ENCODE measurements around the gene SFMBT1.
A peak's percentile ranks its signal among the peaks of the same experiment; 100 is the strongest.

The SFMBT1 gene

DNA sequence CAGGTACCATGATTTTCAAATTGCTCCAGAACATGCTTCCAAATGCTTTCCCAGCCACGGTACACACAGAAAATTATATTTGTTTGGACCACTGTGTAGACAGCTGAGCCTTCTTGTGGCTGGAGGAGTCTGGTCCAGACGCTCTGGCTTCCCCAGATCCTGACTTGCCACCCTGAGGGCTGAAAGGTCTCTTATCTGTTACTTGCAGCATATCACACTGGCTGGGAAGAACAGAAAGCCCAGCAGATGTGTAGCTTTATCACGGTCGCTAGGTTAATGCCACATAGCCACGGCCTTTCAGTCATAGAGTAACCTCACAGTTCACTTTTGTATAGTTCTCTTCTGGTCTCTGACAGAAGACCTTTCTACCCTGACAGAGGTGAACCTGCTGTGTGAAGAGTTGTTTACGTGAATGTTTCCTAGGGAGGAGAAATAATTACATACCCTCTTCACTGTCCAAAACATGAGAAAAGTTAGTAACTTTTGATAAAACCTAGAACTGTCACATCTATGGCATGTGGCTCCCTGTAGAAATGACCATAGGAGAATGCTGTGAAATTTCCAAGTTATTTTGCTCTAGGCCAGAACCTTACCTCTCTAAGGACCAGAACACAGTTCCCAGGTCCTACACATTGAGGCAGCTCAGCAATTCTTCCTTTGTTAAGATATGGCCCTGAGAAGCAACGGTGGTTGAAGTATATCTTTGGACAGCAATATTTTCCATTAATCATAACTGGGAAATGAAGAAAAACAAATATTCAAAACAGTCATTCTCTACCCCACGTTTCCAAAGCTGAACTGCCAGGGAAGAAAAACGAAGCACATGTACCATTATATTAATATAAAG lies 132.8 kb downstream of the SFMBT1 start:
- DNase-seq: no peak

GRCh38 chr3:52910823-52911222 lies 135.1 kb downstream of the SFMBT1 start:
- DNase-seq: no peak

GRCh38 chr3:52907497-52907896 lies 138.4 kb downstream of the SFMBT1 start:
- no peak for DNase-seq

- DNase-seq: no peak
Measured at GRCh38 chr3:52904552-52904951, 141.3 kb downstream of the SFMBT1 start.

DNA sequence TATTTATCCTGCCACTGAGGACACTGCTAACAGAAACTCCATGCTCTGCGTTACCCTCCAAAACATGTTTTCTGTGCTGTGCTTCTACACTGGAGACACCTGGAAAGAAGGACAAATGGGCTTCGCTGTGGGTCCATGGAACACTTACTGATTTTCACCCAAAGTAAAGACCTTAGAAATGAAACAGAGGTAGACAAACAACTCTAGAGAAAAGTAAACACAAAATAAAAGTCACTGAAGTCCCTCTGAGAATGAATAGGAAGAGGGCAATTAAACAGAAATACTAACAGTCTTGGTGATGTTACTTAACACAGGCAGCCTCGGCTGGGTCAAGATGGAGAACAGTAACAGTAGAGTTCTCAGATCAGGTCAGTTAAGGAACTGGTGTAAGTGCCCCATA lies 141.9 kb downstream of the SFMBT1 start:
- DNase-seq: no peak

- peak; percentile 73 to 79 for DNase-seq
Measured at GRCh38 chr3:52897130-52898122, 148.4 kb downstream of the SFMBT1 start, which contains the start of gene STIMATE. STIMATE (minus strand) TSS chr3:52897548; CDS start chr3:52897450, 98 bp downstream.

- DNase-seq: no peak
Measured at GRCh38 chr3:52896613-52897012, 149.3 kb downstream of the SFMBT1 start.

DNA sequence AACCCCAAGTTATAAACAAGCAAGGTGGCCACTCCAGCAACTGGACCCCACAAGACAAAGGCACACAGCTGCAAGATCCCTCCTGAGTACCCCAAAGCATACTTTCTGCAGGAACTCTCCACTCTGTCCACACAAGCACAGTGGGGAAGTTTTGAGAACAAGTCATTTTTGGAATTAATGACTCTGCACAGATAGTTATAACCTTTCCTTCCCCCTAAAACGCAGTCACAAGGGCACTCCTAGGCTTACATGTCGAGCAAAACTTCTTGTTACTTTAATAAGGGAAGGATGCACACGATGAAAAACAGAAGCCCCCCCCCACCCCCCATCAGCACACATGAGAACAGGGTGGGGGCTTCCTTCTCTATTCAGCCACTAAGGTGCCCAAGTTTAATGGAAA lies 149.7 kb downstream of the SFMBT1 start:
- no peak for DNase-seq

DNA sequence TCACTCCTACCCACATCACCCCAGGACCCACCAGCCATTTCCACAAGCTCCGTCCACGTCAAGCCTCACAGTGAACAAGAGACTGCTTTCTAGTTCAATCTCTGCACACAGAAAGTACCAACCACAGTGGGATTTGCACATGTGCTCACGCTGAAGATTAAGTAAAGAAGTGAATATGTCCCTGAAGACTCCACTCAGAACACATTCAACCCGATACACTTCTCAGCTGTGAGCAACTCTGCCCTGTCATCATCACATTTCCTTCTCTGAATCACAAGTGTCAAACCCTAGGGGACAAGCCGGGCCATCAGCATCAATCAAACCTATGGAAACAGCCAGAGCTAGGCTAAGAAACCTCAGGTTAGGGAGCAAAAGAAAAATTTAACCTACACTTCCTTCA lies 150.5 kb downstream of the SFMBT1 start:
- DNase-seq: peak in 1 of 2 donors; percentile 25

DNA sequence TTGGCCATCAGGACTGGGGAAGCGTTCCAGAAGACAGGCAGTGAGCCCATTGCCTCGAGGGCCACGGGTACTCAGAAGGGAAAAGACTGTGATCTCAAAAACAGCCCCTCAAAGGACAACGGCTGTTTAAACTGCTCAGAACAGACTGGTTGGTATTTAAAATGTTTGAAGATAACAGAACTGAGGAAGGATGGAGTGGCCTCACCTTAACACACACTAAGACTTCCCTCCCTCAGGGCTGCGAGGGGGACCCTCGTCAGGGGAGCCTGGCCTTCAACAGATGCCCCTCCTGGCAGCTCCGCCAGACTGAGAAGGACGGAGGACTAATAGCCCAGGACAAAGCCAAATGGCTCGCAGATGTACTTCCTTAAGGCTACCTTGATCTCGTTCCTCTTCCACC lies 151.1 kb downstream of the SFMBT1 start:
- no peak for DNase-seq

DNA sequence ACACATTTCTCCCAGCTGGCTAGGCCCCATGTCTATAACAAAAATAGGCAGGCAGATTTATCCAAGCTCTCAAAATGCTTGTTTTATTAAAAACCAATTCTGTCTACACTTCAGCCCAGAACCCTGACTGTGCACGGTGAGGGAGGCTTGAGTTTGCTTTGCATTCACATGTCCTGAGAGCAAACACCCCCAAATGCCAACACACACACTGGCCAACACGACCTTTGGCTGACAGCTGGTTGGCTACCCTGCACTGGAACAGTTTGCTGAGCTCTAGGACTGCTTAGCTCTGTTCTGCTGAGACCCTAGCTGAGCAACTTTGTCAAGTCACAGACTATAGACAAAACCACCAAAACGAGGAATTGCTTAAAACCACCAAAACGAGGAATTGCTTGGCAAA lies 152.2 kb downstream of the SFMBT1 start:
- no peak for DNase-seq

DNA sequence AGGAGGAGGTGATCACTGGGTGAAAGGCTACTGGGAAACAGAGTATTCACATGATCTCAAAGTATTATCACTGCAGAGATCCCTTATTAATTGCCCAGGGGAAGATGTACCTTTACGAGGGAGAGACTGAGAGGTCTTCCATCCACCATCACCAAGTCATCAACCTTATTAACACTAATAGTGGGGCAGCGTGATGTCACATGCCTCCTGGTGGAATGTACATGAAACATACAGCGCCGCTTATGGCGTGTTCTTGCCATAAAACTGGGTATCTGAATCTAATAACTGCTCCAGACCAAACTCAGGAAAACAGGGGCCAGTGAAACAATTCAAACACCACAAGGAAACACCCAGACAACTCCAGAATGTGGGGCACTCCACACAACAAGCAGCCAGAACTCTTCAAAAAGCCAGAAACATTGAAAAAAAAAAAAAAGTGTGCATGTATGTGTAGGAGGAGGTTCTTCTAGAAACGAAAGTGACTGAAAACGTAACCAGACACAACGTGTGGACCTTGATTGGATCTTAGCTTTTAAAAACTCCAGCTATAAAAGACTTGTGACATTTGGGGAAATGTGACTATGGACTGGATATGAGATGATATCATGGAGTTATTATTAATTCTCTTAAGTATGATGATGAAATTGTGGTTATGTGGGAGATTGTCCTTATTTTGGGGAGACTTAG lies 153.1 kb downstream of the SFMBT1 start:
- no peak for DNase-seq

DNA sequence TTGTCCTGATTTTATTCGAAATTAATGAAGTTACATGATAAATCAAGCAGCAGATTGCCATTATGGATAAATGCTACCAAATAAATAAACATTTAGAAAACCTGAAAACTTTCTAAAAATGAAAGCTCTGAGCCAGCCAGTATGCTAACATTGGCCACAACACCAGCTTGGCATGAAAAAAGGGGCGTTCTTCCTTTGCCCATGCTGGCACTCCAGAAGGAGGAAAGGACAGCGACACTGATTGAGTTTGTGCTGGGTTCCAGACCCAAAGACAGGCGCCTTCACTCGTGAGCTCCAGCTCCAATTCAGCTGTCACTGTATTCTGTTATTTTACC lies 153.6 kb downstream of the SFMBT1 start:
- DNase-seq: no peak

DNA sequence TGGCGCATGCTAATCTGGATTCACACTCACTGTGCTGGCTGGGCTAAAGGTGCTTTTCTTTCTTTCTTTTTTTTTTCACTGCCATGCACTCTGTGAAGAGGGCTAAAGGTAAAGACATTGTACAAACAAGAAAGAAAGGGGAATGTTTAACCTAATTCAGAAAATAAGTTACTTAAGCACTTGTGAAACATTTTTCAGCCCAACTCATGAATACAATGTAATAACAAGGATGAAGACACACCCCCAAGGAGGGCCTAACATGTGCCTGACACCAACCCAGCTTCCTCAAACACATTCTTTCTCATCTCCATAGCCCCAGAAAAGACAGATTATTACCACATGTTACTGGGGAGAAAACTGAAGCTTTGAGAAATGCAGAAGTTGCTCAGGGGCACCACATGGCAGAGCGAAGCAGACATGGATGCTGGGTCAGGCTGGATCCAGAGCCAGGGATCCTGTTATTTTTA lies 154.2 kb downstream of the SFMBT1 start:
- DNase-seq: no peak

- DNase-seq: peak; percentile 22 to 27
Measured at GRCh38 chr3:52891164-52891563, 154.7 kb downstream of the SFMBT1 start.

- no peak for DNase-seq
Measured at GRCh38 chr3:52890735-52891134, 155.1 kb downstream of the SFMBT1 start.

DNA sequence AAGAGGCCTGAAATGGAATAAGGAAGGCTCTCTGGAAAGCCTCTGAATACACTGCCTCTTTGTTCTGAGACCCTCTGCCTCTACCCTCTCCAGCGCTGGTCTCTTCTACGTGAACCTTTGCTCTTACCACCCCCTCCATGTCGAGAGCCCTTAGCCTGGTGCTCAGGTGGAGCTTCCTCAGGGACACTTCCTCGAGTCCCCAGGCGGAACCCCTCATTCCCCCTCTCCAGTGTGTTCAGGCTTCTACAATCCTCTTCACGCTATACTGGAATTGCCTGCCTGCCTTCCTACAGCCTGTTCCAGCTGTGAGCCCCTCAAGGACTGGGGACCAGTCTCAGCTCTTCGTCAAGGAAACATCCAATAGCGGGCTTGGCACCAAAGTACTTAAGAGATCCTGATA lies 156.0 kb downstream of the SFMBT1 start:
- DNase-seq: no peak

DNA sequence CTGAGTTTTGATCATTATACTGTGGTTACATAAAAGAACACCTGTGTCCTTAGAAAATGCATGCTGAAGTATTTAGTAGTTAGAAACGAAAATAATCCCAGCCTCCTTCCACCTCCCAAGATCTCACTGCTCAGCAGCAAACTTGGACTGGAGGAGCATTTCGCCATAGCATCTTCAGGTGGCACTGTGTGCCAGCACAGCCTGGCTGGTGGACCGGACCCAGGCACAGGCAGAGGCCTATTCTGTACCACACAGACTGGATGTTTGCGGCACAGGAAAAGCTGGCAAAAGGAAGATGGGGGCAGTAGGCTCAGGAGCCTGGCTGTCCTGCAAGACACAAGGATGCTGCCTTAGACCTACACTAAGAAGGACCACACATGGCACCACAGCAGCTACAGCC lies 158.7 kb downstream of the SFMBT1 start:
- DNase-seq: no peak

DNA sequence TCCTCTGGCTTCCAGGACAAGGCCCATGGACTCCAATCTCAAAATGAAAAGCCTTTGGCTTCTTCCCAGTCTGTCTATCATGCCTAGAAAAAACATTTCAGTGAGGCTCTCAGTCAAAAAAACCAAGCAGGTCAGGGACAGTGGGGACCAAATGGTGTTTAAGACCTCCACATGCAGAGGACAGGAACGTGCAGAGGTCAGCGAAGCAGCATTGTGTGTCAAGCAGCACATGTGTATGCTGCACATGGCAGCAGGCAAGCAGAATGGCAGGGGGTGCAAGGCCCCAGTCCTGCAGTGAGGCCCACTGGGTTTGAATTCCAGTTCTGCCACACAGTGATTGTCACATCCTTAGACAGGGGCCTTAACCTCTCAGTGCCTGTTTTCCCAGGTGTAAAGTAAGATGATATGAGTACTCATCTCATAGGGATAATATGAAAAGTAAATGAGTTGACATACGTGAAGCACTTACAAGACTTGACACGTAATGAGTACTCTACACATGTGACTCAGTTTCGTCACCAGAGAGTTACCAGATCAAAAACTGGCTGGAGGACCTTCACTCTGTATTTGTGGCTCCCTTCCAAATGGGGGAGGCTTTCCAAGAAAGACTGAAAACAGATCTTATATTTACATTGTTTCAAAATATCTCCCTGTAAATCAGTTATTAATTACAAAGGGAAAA lies 159.7 kb downstream of the SFMBT1 start:
- no peak for DNase-seq

GRCh38 chr3:52882377-52882776 lies 163.5 kb downstream of the SFMBT1 start:
- DNase-seq: no peak

GRCh38 chr3:52881871-52882270 lies 164.0 kb downstream of the SFMBT1 start:
- DNase-seq: no peak

DNA sequence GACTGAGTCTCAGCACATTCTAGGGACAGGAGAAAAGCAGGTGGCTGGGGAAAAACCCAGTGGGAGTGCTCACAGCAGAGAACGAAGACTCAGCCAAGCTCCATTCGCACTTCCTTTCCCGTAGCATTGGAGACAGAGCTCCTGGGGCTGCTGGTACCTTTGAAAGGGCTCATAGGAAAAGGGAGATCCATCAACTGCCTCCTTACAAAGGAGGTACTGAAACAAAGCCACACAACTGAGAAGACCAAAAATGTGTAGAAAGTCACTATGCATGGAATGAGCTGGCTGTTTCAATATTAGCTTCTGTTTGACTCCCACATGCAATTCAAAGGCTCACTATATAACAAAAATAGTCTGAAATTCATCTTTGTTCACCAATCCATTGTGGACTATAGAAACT lies 165.4 kb downstream of the SFMBT1 start:
- DNase-seq: no peak
